ENCODE results near the gene SPCS1.

Gene SPCS1

DNA sequence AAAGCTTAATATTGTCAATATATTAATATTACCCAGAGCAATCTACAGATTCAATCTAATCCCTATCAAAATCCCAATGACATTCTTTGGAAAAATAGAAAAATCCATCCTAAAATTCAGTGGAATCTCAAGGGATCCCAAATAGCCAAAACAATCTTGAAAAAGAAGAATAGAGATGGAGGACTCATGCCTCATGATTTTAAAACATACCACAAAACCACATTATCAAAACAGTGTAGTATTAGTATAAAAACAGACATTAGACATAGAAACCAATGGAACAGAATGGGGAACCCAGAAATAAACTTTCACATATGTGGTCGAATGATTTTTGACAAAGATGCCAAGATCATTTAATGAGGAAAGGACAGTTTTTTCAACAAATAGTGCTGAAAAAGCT, 50.2 kb downstream of the SPCS1 start:
- no peak overlapping the region for H3K27ac ChIP-seq
- no peak for TF ChIP-seq ZFX (IDR thresholded peaks at IDR 0.05)
- TF ChIP-seq, protein P1, sequence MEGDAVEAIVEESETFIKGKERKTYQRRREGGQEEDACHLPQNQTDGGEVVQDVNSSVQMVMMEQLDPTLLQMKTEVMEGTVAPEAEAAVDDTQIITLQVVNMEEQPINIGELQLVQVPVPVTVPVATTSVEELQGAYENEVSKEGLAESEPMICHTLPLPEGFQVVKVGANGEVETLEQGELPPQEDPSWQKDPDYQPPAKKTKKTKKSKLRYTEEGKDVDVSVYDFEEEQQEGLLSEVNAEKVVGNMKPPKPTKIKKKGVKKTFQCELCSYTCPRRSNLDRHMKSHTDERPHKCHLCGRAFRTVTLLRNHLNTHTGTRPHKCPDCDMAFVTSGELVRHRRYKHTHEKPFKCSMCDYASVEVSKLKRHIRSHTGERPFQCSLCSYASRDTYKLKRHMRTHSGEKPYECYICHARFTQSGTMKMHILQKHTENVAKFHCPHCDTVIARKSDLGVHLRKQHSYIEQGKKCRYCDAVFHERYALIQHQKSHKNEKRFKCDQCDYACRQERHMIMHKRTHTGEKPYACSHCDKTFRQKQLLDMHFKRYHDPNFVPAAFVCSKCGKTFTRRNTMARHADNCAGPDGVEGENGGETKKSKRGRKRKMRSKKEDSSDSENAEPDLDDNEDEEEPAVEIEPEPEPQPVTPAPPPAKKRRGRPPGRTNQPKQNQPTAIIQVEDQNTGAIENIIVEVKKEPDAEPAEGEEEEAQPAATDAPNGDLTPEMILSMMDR (conservative IDR thresholded peaks at IDR 0.05), result no peak

Measured in C4-2B (cell line).